Skeletal muscle cell (primary cell): ENCODE data around the gene CPNE2.
A peak's percentile ranks its signal among the peaks of the same experiment; 100 is the strongest.
"Not testable (repeated sequence)": the region's sequence is repeated elsewhere in the genome, so short reads cannot be mapped to it uniquely, and the experiment has no call there.

Source experiments
- DNase-seq: peaks from one replicate; pipeline ENCODE4 v3.0.0-alpha.2; 2010; ENCODE audit warnings: low read depth
- H3K4me3 ChIP-seq: 2 replicates; pipeline ENCODE4 v1.5.1; 2011; ENCODE audit warnings: low read depth, mild to moderate bottlenecking, control low read depth, low read length, moderate library complexity

The CPNE2 gene

GRCh38 chr16:57093666-57094564, 1.5 kb downstream of the CPNE2 start:
- peak overlapping the region; percentile 61 for H3K4me3 ChIP-seq
- no peak for DNase-seq

- H3K4me3 ChIP-seq: no peak overlapping the region
- no peak for DNase-seq
Observed at GRCh38 chr16:57094911-57095310, 2.5 kb downstream of the CPNE2 start.

GRCh38 chr16:57096192-57096591, 3.8 kb downstream of the CPNE2 start:
- H3K4me3 ChIP-seq: no peak overlapping the region
- DNase-seq: no peak

GRCh38 chr16:57096793-57097192, 4.4 kb downstream of the CPNE2 start:
- H3K4me3 ChIP-seq: no peak overlapping the region

GRCh38 chr16:57098188-57098841, 5.9 kb downstream of the CPNE2 start:
- no peak overlapping the region for H3K4me3 ChIP-seq
- no peak for DNase-seq

More at GRCh38 chr16:57096793-57097192, 4.4 kb downstream of the CPNE2 start:
- DNase-seq: no peak

GRCh38 chr16:57099965-57100364, 7.6 kb downstream of the CPNE2 start:
- H3K4me3 ChIP-seq, DNase-seq: not testable (repeated sequence)

- H3K4me3 ChIP-seq: no peak overlapping the region
- DNase-seq: no peak
Observed at GRCh38 chr16:57100445-57100844, 8.1 kb downstream of the CPNE2 start.

GRCh38 chr16:57102888-57103851, 10.8 kb downstream of the CPNE2 start:
- no peak overlapping the region for H3K4me3 ChIP-seq
- no peak for DNase-seq

GRCh38 chr16:57104706-57105105, 12.3 kb downstream of the CPNE2 start:
- no peak overlapping the region for H3K4me3 ChIP-seq
- no peak for DNase-seq

- no peak for DNase-seq
- H3K4me3 ChIP-seq: no peak overlapping the region
Observed at GRCh38 chr16:57105184-57105583, 12.8 kb downstream of the CPNE2 start.

- no peak overlapping the region for H3K4me3 ChIP-seq
- no peak for DNase-seq
Observed at GRCh38 chr16:57106767-57107166, 14.4 kb downstream of the CPNE2 start.

- no peak for DNase-seq
- no peak overlapping the region for H3K4me3 ChIP-seq
Observed at GRCh38 chr16:57107321-57107922, 15.0 kb downstream of the CPNE2 start.

- DNase-seq: no peak
- H3K4me3 ChIP-seq: no peak overlapping the region
Observed at GRCh38 chr16:57108432-57108831, 16.0 kb downstream of the CPNE2 start.

- not testable (repeated sequence) for H3K4me3 ChIP-seq, DNase-seq
Observed at GRCh38 chr16:57109259-57110105, 17.1 kb downstream of the CPNE2 start.

GRCh38 chr16:57110937-57111336, 18.6 kb downstream of the CPNE2 start:
- no peak overlapping the region for H3K4me3 ChIP-seq
- DNase-seq: no peak

- no peak overlapping the region for H3K4me3 ChIP-seq
- no peak for DNase-seq
Observed at GRCh38 chr16:57111420-57111819, 19.0 kb downstream of the CPNE2 start.

GRCh38 chr16:57112403-57113041, 20.1 kb downstream of the CPNE2 start:
- H3K4me3 ChIP-seq: no peak overlapping the region
- DNase-seq: no peak

- H3K4me3 ChIP-seq: no peak overlapping the region
- DNase-seq: no peak
Observed at GRCh38 chr16:57113042-57113453, 20.7 kb downstream of the CPNE2 start.
